HepG2 (cell line): ENCODE measurements around the gene RRAGA.

Source experiments
- MYNN ChIP-seq: sonication (generic); formaldehyde crosslinking; IDR thresholded peaks from 2 replicates; pipeline ENCODE4 v1.4.0; 2020; ENCODE audit warnings: mild to moderate bottlenecking, low read depth, missing genetic modification reagents
- POLR2AphosphoS5 ChIP-seq: IDR thresholded peaks from 2 replicates; pipeline ENCODE4 v1.6.1; 2012; ENCODE audit warnings: low read depth, low read length
- SYNCRIP ChIP-seq: fragments of 200-400 bp; formaldehyde crosslinking; IDR thresholded peaks from 2 replicates; pipeline ENCODE4 v1.6.1; 2018; ENCODE audit warnings: mild to moderate bottlenecking, low read depth, low read length; ENCODE audit not compliant: insufficient read depth
- ZNF781 ChIP-seq: sonication (generic); formaldehyde crosslinking; IDR thresholded peaks from 2 replicates; pipeline ENCODE4 v1.5.1; 2020; ENCODE audit warnings: borderline replicate concordance, mild to moderate bottlenecking, missing genetic modification reagents; ENCODE audit errors: not compliant biosample characterization
- TF ChIP-seq, protein P1 (sequence below): IDR thresholded peaks from 2 replicates; pipeline ENCODE4 v1.6.1; 2012; ENCODE audit warnings: low read length, improper control_type of control experiment
- TF ChIP-seq, protein P2 (sequence below): sonication (generic); formaldehyde crosslinking; IDR thresholded peaks from 2 replicates; pipeline ENCODE4 v1.5.0; 2020; ENCODE audit warnings: mild to moderate bottlenecking, missing genetic modification reagents, moderate library complexity
- TF ChIP-seq, protein P3 (sequence below): sonication (generic); formaldehyde crosslinking; IDR thresholded peaks from 2 replicates; pipeline ENCODE4 v1.4.0; 2020; ENCODE audit warnings: missing genetic modification reagents
- TF ChIP-seq, protein P4 (sequence below): sonication (generic); formaldehyde crosslinking; IDR thresholded peaks from 2 replicates; pipeline ENCODE4 v1.5.1; 2020; ENCODE audit warnings: mild to moderate bottlenecking, missing genetic modification reagents, moderate library complexity

DNA sequence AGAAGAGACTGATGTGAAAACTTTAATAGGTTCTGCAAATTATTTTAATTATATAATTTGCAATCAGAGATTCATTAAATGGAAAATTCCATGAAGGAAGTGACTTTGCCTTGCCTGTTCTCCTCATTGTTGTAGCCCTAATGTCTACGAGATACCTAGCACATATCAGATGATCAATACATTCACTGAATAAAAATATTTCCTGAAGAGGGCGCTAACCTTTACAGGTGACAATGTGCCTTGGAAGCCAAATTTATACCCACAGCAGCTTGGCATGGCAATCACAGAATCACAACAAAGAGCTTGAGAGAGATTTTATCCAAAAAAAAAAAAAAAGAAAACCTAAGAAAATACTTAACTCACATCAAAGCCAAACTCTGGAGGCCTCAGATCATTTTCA lies 36.1 kb downstream of the RRAGA start:
- TF ChIP-seq ZNF781 (CRISPR knock-in tag): no peak
- no peak for TF ChIP-seq MYNN (CRISPR knock-in tag)
- TF ChIP-seq, protein P1, sequence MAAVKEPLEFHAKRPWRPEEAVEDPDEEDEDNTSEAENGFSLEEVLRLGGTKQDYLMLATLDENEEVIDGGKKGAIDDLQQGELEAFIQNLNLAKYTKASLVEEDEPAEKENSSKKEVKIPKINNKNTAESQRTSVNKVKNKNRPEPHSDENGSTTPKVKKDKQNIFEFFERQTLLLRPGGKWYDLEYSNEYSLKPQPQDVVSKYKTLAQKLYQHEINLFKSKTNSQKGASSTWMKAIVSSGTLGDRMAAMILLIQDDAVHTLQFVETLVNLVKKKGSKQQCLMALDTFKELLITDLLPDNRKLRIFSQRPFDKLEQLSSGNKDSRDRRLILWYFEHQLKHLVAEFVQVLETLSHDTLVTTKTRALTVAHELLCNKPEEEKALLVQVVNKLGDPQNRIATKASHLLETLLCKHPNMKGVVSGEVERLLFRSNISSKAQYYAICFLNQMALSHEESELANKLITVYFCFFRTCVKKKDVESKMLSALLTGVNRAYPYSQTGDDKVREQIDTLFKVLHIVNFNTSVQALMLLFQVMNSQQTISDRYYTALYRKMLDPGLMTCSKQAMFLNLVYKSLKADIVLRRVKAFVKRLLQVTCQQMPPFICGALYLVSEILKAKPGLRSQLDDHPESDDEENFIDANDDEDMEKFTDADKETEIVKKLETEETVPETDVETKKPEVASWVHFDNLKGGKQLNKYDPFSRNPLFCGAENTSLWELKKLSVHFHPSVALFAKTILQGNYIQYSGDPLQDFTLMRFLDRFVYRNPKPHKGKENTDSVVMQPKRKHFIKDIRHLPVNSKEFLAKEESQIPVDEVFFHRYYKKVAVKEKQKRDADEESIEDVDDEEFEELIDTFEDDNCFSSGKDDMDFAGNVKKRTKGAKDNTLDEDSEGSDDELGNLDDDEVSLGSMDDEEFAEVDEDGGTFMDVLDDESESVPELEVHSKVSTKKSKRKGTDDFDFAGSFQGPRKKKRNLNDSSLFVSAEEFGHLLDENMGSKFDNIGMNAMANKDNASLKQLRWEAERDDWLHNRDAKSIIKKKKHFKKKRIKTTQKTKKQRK: no peak
- TF ChIP-seq, protein P2, sequence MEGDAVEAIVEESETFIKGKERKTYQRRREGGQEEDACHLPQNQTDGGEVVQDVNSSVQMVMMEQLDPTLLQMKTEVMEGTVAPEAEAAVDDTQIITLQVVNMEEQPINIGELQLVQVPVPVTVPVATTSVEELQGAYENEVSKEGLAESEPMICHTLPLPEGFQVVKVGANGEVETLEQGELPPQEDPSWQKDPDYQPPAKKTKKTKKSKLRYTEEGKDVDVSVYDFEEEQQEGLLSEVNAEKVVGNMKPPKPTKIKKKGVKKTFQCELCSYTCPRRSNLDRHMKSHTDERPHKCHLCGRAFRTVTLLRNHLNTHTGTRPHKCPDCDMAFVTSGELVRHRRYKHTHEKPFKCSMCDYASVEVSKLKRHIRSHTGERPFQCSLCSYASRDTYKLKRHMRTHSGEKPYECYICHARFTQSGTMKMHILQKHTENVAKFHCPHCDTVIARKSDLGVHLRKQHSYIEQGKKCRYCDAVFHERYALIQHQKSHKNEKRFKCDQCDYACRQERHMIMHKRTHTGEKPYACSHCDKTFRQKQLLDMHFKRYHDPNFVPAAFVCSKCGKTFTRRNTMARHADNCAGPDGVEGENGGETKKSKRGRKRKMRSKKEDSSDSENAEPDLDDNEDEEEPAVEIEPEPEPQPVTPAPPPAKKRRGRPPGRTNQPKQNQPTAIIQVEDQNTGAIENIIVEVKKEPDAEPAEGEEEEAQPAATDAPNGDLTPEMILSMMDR (CRISPR knock-in tag): peak; percentile 51
- TF ChIP-seq, protein P3, sequence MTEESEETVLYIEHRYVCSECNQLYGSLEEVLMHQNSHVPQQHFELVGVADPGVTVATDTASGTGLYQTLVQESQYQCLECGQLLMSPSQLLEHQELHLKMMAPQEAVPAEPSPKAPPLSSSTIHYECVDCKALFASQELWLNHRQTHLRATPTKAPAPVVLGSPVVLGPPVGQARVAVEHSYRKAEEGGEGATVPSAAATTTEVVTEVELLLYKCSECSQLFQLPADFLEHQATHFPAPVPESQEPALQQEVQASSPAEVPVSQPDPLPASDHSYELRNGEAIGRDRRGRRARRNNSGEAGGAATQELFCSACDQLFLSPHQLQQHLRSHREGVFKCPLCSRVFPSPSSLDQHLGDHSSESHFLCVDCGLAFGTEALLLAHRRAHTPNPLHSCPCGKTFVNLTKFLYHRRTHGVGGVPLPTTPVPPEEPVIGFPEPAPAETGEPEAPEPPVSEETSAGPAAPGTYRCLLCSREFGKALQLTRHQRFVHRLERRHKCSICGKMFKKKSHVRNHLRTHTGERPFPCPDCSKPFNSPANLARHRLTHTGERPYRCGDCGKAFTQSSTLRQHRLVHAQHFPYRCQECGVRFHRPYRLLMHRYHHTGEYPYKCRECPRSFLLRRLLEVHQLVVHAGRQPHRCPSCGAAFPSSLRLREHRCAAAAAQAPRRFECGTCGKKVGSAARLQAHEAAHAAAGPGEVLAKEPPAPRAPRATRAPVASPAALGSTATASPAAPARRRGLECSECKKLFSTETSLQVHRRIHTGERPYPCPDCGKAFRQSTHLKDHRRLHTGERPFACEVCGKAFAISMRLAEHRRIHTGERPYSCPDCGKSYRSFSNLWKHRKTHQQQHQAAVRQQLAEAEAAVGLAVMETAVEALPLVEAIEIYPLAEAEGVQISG (CRISPR knock-in tag): no peak
- TF ChIP-seq, protein P4, sequence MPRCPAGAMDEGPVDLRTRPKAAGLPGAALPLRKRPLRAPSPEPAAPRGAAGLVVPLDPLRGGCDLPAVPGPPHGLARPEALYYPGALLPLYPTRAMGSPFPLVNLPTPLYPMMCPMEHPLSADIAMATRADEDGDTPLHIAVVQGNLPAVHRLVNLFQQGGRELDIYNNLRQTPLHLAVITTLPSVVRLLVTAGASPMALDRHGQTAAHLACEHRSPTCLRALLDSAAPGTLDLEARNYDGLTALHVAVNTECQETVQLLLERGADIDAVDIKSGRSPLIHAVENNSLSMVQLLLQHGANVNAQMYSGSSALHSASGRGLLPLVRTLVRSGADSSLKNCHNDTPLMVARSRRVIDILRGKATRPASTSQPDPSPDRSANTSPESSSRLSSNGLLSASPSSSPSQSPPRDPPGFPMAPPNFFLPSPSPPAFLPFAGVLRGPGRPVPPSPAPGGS: no peak
- TF ChIP-seq SYNCRIP: no peak
- no peak for TF ChIP-seq POLR2AphosphoS5
